Keratinocyte (primary cell): ENCODE data around the gene SUGCT. TPM values are rescaled to one million over a fixed set of nuclear protein-coding genes. Genes with fewer than 3 reads are reported as not detected.
"Not testable (repeated sequence)": the region's sequence is repeated elsewhere in the genome, so short reads cannot be mapped to it uniquely, and the experiment has no call there.

Source experiments
- DNase-seq: peaks from one replicate; pipeline ENCODE4 v3.0.0-alpha.2; 2011; ENCODE audit warnings: low read depth, missing footprints, low spot score
- FAIRE-seq: peaks from 2 replicates; lab custom pipeline; 2011; peaks lifted over from hg19 to GRCh38; lab: Jason Lieb, UNC
- H2AFZ ChIP-seq: 2 replicates; pipeline ENCODE4 v1.6.0; 2012; ENCODE audit warnings: low read length, control low read depth, inconsistent platforms; ENCODE audit not compliant: control insufficient read depth
- H3K27ac ChIP-seq: 2 replicates; pipeline ENCODE4 v1.5.1; 2011; ENCODE audit warnings: low read length; ENCODE audit not compliant: control insufficient read depth, insufficient read depth
- H3K27me3 ChIP-seq: 3 replicates; pipeline ENCODE4 v1.6.0; 2011; ENCODE audit warnings: low read length; ENCODE audit not compliant: control insufficient read depth, insufficient read depth; ENCODE audit errors: extremely low read depth
- H3K36me3 ChIP-seq, 2 experiments: 2 replicates in 1 of 2; 3 replicates in 1 of 2; pipeline ENCODE4 v1.5.1; 2011; ENCODE audit warnings: low read length in 2 of 2, mild to moderate bottlenecking in 1 of 2; ENCODE audit not compliant: control insufficient read depth in 2 of 2, insufficient read depth in 2 of 2; ENCODE audit errors: extremely low read depth in 1 of 2
- H3K4me1 ChIP-seq: 3 replicates; pipeline ENCODE4 v1.5.1; 2011; ENCODE audit warnings: low read length; ENCODE audit not compliant: control insufficient read depth, insufficient read depth; ENCODE audit errors: extremely low read depth
- H3K4me2 ChIP-seq: 3 replicates; pipeline ENCODE4 v1.6.0; 2011; ENCODE audit warnings: low read depth, low read length; ENCODE audit not compliant: control insufficient read depth, insufficient read depth; ENCODE audit errors: extremely low read depth
- H3K4me3 ChIP-seq, 3 experiments: fragments of 200-600 bp in 1 of 3; sonication (generic) in 1 of 3; 2 replicates in 2 of 3; 3 replicates in 1 of 3; pipeline ENCODE4 v1.5.1; 2011 to 2016; ENCODE audit warnings: low read length in 3 of 3, mild to moderate bottlenecking in 3 of 3, control low read depth in 2 of 3, inconsistent platforms in 1 of 3, low read depth in 1 of 3, mixed read lengths in 1 of 3, mixed run types in 1 of 3, moderate library complexity in 1 of 3; ENCODE audit not compliant: control insufficient read depth in 2 of 3, insufficient read depth in 2 of 3; ENCODE audit errors: extremely low read depth in 1 of 3
- H3K79me2 ChIP-seq: 2 replicates; pipeline ENCODE4 v1.6.0; 2012; ENCODE audit warnings: low read length; ENCODE audit not compliant: control insufficient read depth, insufficient read depth
- H3K9ac ChIP-seq: 3 replicates; pipeline ENCODE4 v1.6.0; 2011; ENCODE audit warnings: low read length; ENCODE audit not compliant: control insufficient read depth, insufficient read depth; ENCODE audit errors: extremely low read depth
- H3K9me1 ChIP-seq: 3 replicates; pipeline ENCODE4 v1.6.0; 2011; ENCODE audit warnings: low read length; ENCODE audit not compliant: control insufficient read depth, insufficient read depth; ENCODE audit errors: extremely low read depth
- H3K9me3 ChIP-seq: 2 replicates; pipeline ENCODE4 v1.5.1; 2012; ENCODE audit warnings: low read depth, low read length; ENCODE audit not compliant: control insufficient read depth
- H4K20me1 ChIP-seq: 3 replicates; pipeline ENCODE4 v1.6.0; 2011; ENCODE audit warnings: low read length; ENCODE audit not compliant: control insufficient read depth, insufficient read depth; ENCODE audit errors: extremely low read depth
- EZH2 ChIP-seq: IDR thresholded peaks from one replicate; pipeline ENCODE4 v1.6.1; 2012; ENCODE audit warnings: inconsistent platforms, mild to moderate bottlenecking, low read length, moderate library complexity
- dilution Hi-C: fragments of 300-500 bp; cut with MboI; formaldehyde crosslinking; loops from one replicate; pipeline ENCODE4 v1.7.0; 2020; ENCODE audit warnings: low sequenced_read_pairs; ENCODE audit not compliant: extremely low pct_ligation_motif_present
- polyA plus RNA-seq, 5 experiments: library from polyadenylated mRNA; depleted of rRNA in 3 of 5; stranded (reverse) in 3 of 5; stranded (forward) in 1 of 5; unstranded in 1 of 5; fragments of >200 nt; gene quantifications; 1 replicate in 1 of 5; 2 replicates in 3 of 5; 3 replicates in 1 of 5; pipeline versions ENCODE4 v1.2.1 to v1.2.3, GENCODE V29; 2011 to 2012; ENCODE audit warnings: missing spikeins in 2 of 5, low read depth in 1 of 5, low replicate concordance in 1 of 5
- TF ChIP-seq, protein P1 (sequence below), 3 experiments: IDR thresholded peaks in 1 of 3; conservative IDR thresholded peaks in 1 of 3; optimal IDR thresholded peaks in 1 of 3; 2 replicates in 2 of 3; 3 replicates in 1 of 3; pipeline versions ENCODE3 to v1.5.1; 2011; ENCODE audit warnings: low read length in 3 of 3, mild to moderate bottlenecking in 3 of 3, moderate library complexity in 2 of 3, control low read depth in 1 of 3, inconsistent platforms in 1 of 3; ENCODE audit not compliant: insufficient read depth in 2 of 3; ENCODE audit errors: extremely low read depth in 1 of 3

The SUGCT gene
- polyA plus RNA-seq, 1 donor (not counting 4 experiments of a cell fraction or from before 2014, with no cell fraction given): 134 TPM

DNA sequence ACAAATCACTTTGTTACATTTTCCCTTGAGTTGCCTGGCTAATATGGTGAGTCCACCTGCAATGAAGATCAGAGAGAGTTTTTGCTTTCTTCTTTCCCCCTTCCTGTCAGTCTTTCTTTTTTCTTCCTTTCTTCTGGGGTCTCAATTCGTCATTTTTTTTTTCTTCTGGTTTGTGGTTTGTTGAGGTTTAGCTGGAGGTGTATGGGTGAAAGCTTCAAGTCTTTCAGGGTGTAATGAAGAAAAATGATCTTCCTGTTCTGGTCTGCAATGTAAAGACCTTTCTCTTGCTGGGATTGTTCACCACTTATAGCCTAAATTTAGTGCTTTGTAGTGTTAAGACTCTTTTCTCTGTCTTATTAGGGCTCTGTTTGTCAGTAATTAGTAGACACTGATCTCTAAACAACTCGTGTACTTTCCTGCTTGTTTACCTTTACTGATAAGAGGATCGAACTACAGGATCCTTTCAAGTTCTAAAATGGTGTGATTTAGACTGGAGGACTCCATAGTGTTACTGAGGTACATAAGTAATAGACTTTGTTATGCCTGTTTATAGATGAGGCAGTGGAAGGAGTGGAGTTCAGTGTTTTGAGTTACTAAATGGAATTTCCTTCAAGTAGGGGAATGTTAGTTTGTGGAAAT lies 129.1 kb downstream of the SUGCT start:
- no peaks in the 10 kb centered on the region for H3K79me2 ChIP-seq
- no peaks in the 10 kb centered on the region for H3K27me3 ChIP-seq
- no peak overlapping the region for H3K4me2 ChIP-seq
- no peaks in the 10 kb centered on the region for H3K36me3 ChIP-seq
- no peaks in the 10 kb centered on the region for H3K4me1 ChIP-seq
- no peak overlapping the region for H2AFZ ChIP-seq
- no peaks in the 10 kb centered on the region for H3K9me1 ChIP-seq
- no peaks in the 10 kb centered on the region for H3K9me3 ChIP-seq
- H4K20me1 ChIP-seq: no peaks in the 10 kb centered on the region
- no peak overlapping the region for H3K9ac ChIP-seq
- FAIRE-seq (no peak), DNase-seq (no peak)
- no peak overlapping the region for H3K27ac ChIP-seq
- TF ChIP-seq, protein P1, sequence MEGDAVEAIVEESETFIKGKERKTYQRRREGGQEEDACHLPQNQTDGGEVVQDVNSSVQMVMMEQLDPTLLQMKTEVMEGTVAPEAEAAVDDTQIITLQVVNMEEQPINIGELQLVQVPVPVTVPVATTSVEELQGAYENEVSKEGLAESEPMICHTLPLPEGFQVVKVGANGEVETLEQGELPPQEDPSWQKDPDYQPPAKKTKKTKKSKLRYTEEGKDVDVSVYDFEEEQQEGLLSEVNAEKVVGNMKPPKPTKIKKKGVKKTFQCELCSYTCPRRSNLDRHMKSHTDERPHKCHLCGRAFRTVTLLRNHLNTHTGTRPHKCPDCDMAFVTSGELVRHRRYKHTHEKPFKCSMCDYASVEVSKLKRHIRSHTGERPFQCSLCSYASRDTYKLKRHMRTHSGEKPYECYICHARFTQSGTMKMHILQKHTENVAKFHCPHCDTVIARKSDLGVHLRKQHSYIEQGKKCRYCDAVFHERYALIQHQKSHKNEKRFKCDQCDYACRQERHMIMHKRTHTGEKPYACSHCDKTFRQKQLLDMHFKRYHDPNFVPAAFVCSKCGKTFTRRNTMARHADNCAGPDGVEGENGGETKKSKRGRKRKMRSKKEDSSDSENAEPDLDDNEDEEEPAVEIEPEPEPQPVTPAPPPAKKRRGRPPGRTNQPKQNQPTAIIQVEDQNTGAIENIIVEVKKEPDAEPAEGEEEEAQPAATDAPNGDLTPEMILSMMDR (optimal IDR thresholded peaks at IDR 0.05 in 1 of 3, IDR thresholded peaks at IDR 0.05 in 1 of 3, conservative IDR thresholded peaks at IDR 0.05 in 1 of 3; ENCODE audit: extremely low read depth in 1 of 3, insufficient read depth in 2 of 3, low read length in 3 of 3): no peak
- no peak overlapping the region for H3K4me3 ChIP-seq
- dilution Hi-C loops: no loop called here

DNA sequence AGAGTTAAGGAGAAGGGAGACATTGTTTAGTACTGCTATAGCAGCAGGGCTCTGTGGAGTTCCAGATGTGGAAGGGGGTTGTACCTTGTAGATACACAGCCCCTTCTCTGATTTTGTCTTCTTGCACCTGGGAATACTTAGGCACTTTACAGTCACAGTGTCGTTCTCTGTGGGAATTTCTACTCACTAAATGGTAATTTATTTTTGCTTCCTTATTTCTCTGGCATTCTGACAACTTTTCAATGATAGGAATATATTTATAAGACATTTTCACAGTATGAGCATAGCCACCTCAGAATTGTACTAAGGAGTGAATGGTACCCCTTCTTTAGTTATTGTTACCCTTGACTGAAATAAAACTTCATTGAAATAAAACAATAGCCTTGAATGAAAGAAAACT lies 132.8 kb downstream of the SUGCT start:
- dilution Hi-C loops: no loop called here
- DNase-seq (no peak), FAIRE-seq (no peak)

DNA sequence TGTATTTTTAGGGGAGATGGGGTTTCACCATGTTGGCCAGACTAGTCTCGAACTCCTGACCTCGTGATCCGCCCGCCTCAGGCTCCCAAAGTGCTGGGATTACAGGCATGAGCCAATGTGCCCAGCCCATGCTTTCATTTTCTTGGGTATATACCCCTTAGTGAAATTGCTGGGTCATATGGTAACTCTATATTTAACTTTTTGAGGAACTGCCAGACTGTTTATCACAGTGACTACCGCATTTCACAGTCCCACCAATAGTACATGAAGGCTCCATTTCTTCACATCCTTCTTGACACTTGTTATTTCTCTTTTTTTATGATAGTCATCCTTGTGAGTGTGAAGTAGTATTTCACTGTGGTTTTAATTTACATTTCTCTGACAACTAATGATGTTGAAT lies 134.0 kb downstream of the SUGCT start:
- DNase-seq, H3K4me2 ChIP-seq, dilution Hi-C loops, H4K20me1 ChIP-seq, H3K36me3 ChIP-seq, H3K9me1 ChIP-seq, H3K9me3 ChIP-seq, H3K4me3 ChIP-seq, H3K27me3 ChIP-seq, H3K27ac ChIP-seq, FAIRE-seq, H3K4me1 ChIP-seq, H2AFZ ChIP-seq, H3K79me2 ChIP-seq, H3K9ac ChIP-seq: not testable (repeated sequence)

More for the DNA sequence above, 132.8 kb downstream of the SUGCT start:
- Histone ChIP-seq H3K9me1 (no peaks in the 10 kb centered on the region), H3K79me2 (no peaks in the 10 kb centered on the region), H3K4me1 (no peaks in the 10 kb centered on the region), H3K4me3 (no peak overlapping the region), H3K27me3 (no peaks in the 10 kb centered on the region), H3K27ac (no peak overlapping the region), H2AFZ (no peak overlapping the region), H3K9me3 (no peaks in the 10 kb centered on the region), H3K4me2 (no peak overlapping the region), H4K20me1 (no peaks in the 10 kb centered on the region), H3K9ac (no peak overlapping the region), H3K36me3 (no peaks in the 10 kb centered on the region)
- TF ChIP-seq, protein P1 (optimal IDR thresholded peaks at IDR 0.05 in 1 of 3, IDR thresholded peaks at IDR 0.05 in 1 of 3, conservative IDR thresholded peaks at IDR 0.05 in 1 of 3; ENCODE audit: extremely low read depth in 1 of 3, insufficient read depth in 2 of 3, low read length in 3 of 3): no peak
- TF ChIP-seq EZH2: no peak
